SU-DHL-6 (cell line): ENCODE results near the gene RABEP1.

Experiments used
- H2AFZ ChIP-seq: fragments of 200-600 bp; sonication (generic); 2 replicates; pipeline ENCODE4 v1.6.1; 2014; ENCODE audit warnings: low read depth, mild to moderate bottlenecking, moderate library complexity, mixed read lengths, antibody characterized with exemption, low read length; ENCODE audit not compliant: severe bottlenecking
- H3F3A ChIP-seq: fragments of 200-600 bp; shearing (Covaris generic); 2 replicates; pipeline ENCODE4 v1.6.0; 2016; ENCODE audit warnings: antibody characterized with exemption, mild to moderate bottlenecking; ENCODE audit not compliant: insufficient read depth
- H3K27ac ChIP-seq: fragments of 200-600 bp; sonication (generic); 2 replicates; pipeline ENCODE4 v1.5.1; 2016; ENCODE audit warnings: low read depth, mild to moderate bottlenecking, low read length, moderate library complexity, mixed read lengths
- H3K27me3 ChIP-seq: fragments of 200-600 bp; sonication (generic), shearing (Covaris generic); 2 replicates; pipeline ENCODE4 v1.6.0; 2014; ENCODE audit warnings: mild to moderate bottlenecking, low read length
- H3K36me3 ChIP-seq: fragments of 200-600 bp; sonication (generic); 2 replicates; pipeline ENCODE4 v1.6.1; 2014; ENCODE audit warnings: mild to moderate bottlenecking, low read length, mixed read lengths
- H3K4me2 ChIP-seq: fragments of 300-600, 200-600 bp; shearing (Covaris generic), sonication (generic); 2 replicates; pipeline ENCODE4 v1.6.0; 2014; ENCODE audit warnings: low read length, low read depth, mild to moderate bottlenecking; ENCODE audit not compliant: poor library complexity, severe bottlenecking
- H3K4me3 ChIP-seq: fragments of 200-600 bp; sonication (generic); 2 replicates; pipeline ENCODE4 v1.5.1; 2014; ENCODE audit warnings: antibody characterized with exemption, low read length, mild to moderate bottlenecking, mixed read lengths; ENCODE audit not compliant: insufficient read depth, poor library complexity, severe bottlenecking
- H3K79me2 ChIP-seq: fragments of 200-600 bp; sonication (generic); 2 replicates; pipeline ENCODE4 v1.6.1; 2014; ENCODE audit warnings: mild to moderate bottlenecking, low read length, moderate library complexity; ENCODE audit not compliant: insufficient read depth
- H3K9ac ChIP-seq: fragments of 200-600 bp; sonication (generic); 2 replicates; pipeline ENCODE4 v1.7.0; 2014; ENCODE audit warnings: mild to moderate bottlenecking, low read length
- H3K9me2 ChIP-seq: fragments of 200-600 bp; sonication (generic); replicated peaks from 2 replicates; pipeline ENCODE4 v1.6.1; 2014; ENCODE audit warnings: low read length; ENCODE audit not compliant: insufficient read depth
- H3K9me3 ChIP-seq: fragments of 200-600 bp; sonication (generic); 2 replicates; pipeline ENCODE4 v1.6.1; 2014; ENCODE audit warnings: low read length, mixed read lengths; ENCODE audit not compliant: insufficient read depth
- H4K20me1 ChIP-seq: fragments of 200-600 bp; sonication (generic); 2 replicates; pipeline ENCODE4 v1.6.1; 2014; ENCODE audit warnings: low read depth, mild to moderate bottlenecking, antibody characterized with exemption, low read length, moderate library complexity, mixed read lengths
- CTCF ChIP-seq: fragments of 200-600 bp; sonication (generic); IDR thresholded peaks from one replicate; pipeline ENCODE4 v1.5.1; 2017; ENCODE audit warnings: antibody characterized with exemption, mild to moderate bottlenecking, low read length, moderate library complexity; ENCODE audit not compliant: insufficient read depth, poor library complexity, severe bottlenecking
- EZH2phosphoT487 ChIP-seq: fragments of 200-600 bp; sonication (generic), shearing (Covaris generic); conservative IDR thresholded peaks from 2 replicates; pipeline ENCODE4 v1.6.1; 2018; ENCODE audit warnings: mild to moderate bottlenecking, antibody characterized with exemption, low read length, moderate library complexity, mixed read lengths

The RABEP1 gene

DNA sequence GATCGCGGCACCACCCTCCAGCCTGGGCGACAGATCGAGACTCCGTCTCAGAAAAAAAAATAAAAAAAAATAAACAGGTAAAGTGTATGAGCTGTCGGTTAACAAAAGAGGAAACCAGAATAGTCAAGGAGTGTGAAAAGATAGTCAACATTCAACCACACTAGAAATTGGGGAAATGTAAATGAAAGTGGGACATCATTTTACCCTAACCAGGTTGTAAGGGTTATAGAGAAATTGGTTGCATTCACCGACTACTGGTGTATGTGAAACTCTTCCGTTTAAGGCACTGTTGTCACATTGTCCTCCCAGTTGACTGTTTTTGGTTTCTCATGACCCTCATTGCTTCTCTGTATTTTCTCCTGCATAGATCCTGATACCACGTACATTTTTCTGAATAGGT is 62.8 kb downstream of the RABEP1 start:
- TF ChIP-seq CTCF, result no peak
- TF ChIP-seq EZH2phosphoT487, result no peak
- Histone ChIP-seq H3K9me3 (no peaks in the 10 kb centered on the region), H2AFZ (no peak overlapping the region), H3K4me3 (no peak overlapping the region), H3K4me2 (no peak overlapping the region), H3F3A (no peaks in the 10 kb centered on the region), H3K79me2 (no peaks in the 10 kb centered on the region), H3K27ac (no peak overlapping the region), H3K9ac (no peak overlapping the region), H3K36me3 (peaks cover 17% of the 10 kb centered on the region), H3K9me2 (no peaks in the 10 kb centered on the region), H4K20me1 (no peaks in the 10 kb centered on the region), H3K27me3 (no peaks in the 10 kb centered on the region)

DNA sequence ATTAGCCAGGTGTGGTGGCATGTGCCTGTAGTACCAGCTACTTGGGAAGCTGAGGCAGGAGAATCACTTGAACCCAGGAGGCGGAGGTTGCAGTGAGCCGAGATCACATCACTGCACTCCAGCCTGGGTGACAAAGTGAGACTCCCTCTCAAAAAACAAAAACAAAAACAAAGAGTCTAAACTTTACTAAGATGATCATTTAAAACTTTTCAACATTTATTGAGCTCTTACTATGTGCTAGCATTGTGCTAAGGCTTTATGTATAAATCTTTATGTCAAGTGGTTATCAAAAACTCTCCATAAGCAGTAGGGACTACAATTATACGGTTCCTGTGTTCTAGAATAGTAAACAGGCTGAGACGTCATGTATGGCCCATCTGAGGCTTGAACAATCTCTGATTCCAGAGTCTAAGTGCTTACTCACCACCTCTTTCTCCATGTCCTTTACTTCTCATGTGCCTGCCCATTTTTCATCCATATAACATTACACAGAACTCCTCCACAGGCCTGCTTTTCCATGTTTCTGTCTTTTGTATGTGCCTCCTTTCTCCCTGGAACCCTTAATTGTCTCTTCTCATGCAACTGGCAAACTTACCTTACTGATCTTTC is 70.7 kb downstream of the RABEP1 start:
- H3K4me2 ChIP-seq, result no peak overlapping the region
- H3K9ac ChIP-seq, result no peak overlapping the region
- H4K20me1 ChIP-seq, result no peaks in the 10 kb centered on the region
- no peak overlapping the region for H2AFZ ChIP-seq
- H3K27me3 ChIP-seq, result no peaks in the 10 kb centered on the region
- no peaks in the 10 kb centered on the region for H3K9me2 ChIP-seq
- H3K36me3 ChIP-seq, result peaks cover 23% of the 10 kb centered on the region; the same call in 1 of the 2 replicates
- no peaks in the 10 kb centered on the region for H3F3A ChIP-seq
- H3K27ac ChIP-seq, result no peak overlapping the region
- H3K79me2 ChIP-seq, result no peaks in the 10 kb centered on the region
- TF ChIP-seq CTCF (no peak), EZH2phosphoT487 (no peak)
- no peak overlapping the region for H3K4me3 ChIP-seq
- H3K9me3 ChIP-seq, result no peaks in the 10 kb centered on the region

DNA sequence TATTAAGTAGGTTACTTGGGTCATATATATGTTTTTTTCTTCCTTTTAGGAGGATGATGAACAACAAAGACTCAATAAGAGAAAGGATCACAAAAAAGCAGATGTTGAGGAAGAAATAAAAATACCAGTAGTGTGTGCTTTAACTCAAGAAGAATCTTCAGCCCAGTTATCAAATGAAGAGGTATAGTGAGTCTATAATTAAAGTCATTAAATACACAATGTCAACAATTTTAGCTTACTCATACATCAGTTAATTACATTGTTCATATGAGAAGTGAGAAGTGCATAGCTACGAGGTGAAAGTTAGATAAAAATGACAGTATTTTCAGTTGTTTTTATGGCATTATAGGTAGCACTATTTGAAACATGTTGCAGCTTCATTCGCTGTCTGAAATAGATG is 72.2 kb downstream of the RABEP1 start:
- H2AFZ ChIP-seq, result no peak overlapping the region
- H3K36me3 ChIP-seq, result peaks cover 21% of the 10 kb centered on the region; the same call in 1 of the 2 replicates
- no peaks in the 10 kb centered on the region for H3F3A ChIP-seq
- H3K27ac ChIP-seq, result no peak overlapping the region
- no peaks in the 10 kb centered on the region for H3K9me3 ChIP-seq
- H3K9me2 ChIP-seq, result no peaks in the 10 kb centered on the region
- no peak for TF ChIP-seq CTCF
- TF ChIP-seq EZH2phosphoT487, result no peak
- H3K27me3 ChIP-seq, result no peaks in the 10 kb centered on the region
- H4K20me1 ChIP-seq, result no peaks in the 10 kb centered on the region
- no peak overlapping the region for H3K4me3 ChIP-seq
- H3K4me2 ChIP-seq, result no peak overlapping the region
- H3K79me2 ChIP-seq, result no peaks in the 10 kb centered on the region
- H3K9ac ChIP-seq, result no peak overlapping the region
